NOMO-1 (cell line): ENCODE data around the gene WDR5B.

ENCODE experiments used
- DNase-seq, 2 experiments: peaks; one replicate each; lab custom pipeline; 2025; ENCODE audit not compliant: unreplicated experiment in 2 of 2; lab: John Stamatoyannopoulos, UW

WDR5B gene

DNA sequence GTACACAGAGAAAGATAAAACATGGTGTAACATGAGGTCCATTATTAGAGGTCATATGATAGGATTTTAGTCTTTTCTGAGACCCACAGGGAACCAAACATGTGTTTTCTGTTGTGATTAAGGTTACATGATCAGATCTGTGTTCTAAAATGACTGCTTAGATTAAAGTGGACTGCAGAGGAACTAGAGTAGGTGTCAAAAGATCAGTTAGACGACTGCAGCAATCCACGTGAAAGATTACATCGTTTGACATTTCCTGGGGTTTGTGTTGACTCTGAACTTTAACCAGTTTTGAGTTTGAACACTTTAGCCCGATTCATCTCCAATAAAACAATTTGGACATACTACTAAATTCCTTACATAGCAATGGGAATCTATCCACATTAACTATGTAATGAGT, 37.9 kb downstream of the WDR5B start:
- no peak for DNase-seq

DNA sequence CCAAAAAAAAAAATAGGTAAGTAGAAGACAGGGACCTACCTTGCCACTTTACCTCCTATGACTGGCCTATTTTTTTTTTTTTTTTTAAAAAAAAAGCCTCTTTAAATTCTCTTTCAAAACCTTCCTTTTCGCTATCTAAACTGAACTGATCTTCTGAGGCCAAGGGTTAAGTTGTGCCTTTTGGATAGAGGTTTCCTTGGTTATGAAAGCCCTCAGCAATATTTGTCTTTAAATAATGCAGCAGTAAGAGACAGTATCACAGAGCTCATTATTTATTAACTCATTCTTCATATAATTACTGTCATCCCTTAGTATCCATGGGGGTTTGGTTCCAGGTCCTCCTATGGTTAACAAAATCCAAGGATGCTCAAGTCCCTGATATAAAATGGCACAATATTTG, 41.8 kb downstream of the WDR5B start:
- no peak for DNase-seq

DNA sequence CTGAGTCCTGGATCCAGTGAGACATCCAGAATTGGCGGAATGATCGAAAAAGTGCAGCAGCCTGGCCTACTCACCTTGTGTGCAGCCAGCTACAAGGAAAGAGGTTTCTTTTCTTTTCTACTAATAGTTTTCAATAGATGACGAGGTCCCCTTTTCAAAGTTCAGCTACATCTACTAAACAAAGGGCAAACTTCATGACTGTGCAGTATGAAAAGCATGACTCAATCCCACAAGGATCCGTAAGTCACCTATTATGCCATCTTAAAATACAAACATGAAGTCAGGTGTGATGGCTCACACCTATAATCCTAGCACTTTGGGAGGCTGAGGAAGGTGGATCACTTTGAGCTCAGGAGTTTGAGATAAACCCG, 49.5 kb downstream of the WDR5B start:
- no peak for DNase-seq

DNA sequence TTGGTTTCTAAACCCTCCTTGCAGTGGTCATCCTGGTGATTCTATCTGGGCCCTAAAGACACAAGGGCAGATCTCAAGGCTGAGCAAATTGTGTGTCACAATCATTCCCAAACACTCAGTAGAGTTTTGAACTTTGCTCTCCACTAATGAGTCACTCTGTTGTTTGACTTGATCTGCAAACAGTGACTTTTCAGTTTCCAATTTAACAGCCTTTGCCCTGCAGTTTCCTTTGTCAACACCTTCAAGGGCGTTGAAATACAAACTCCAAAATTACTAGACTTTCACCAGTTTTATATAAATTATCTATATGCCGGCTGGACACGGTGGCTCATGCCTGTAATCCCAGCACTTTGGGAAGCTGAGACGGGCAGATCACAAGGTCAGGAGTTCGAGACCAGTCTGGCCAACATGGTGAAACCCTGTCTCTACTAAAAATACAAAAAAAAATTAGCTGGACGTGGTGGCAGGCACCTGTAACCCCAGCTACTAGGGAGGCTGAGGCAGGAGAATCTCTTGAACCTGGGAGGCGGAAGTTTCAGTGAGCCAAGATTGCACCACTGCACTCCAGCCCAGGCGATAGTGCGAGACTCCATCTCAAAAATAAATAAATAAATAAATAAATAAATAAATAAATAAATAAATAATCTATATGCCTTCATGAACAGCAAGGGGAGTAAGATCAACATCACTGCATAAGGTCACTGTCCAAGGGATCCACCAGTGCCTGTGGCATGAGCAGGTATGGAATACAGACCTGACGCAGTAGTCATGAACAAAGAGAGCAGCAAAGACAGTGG, 50.1 kb downstream of the WDR5B start:
- peak; percentile 33 to 67 for DNase-seq

DNA sequence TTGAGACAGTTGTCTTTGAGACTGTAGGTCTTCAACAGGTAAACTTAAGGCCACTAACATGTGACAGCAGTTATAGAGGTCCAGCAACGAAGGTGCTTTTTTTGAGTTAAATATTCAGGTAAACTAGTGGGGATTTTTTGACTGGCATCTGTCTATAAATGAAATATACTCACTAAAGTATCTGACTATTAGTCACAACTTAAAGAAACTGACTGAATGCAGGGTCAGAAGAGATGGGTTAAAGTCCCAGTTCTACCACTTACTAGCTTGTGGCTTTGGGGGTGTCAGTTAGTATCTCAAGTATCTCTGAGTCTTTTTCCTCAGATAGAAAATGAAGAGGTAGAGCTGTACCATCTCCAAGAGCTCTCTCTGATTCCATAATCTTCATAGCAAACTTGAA, 50.8 kb downstream of the WDR5B start:
- no peak for DNase-seq

DNA sequence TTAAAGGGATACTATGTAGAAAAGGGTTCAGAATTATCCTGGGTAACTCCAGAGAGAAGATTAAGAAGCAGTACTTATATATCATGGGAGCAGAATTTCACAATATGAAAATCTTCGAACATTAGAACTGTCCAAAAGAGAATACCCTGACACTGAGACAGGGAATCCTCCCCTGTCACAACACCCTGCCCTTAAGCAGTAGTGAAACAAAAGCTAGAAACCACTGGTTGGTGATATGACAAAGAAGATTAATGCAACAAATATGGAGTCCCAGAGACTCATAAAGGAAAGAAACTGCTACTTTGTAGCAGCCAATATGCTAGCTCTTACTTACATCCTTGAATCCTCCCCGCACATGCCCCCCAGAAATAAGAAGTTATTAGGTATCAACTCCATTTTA, 51.4 kb downstream of the WDR5B start:
- DNase-seq = peak in 1 of 2 experiments; percentile 4
